Measurements from ENCODE around the gene RBM47.
A peak's percentile ranks its signal among the peaks of the same experiment; 100 is the strongest.

Gene RBM47

DNA sequence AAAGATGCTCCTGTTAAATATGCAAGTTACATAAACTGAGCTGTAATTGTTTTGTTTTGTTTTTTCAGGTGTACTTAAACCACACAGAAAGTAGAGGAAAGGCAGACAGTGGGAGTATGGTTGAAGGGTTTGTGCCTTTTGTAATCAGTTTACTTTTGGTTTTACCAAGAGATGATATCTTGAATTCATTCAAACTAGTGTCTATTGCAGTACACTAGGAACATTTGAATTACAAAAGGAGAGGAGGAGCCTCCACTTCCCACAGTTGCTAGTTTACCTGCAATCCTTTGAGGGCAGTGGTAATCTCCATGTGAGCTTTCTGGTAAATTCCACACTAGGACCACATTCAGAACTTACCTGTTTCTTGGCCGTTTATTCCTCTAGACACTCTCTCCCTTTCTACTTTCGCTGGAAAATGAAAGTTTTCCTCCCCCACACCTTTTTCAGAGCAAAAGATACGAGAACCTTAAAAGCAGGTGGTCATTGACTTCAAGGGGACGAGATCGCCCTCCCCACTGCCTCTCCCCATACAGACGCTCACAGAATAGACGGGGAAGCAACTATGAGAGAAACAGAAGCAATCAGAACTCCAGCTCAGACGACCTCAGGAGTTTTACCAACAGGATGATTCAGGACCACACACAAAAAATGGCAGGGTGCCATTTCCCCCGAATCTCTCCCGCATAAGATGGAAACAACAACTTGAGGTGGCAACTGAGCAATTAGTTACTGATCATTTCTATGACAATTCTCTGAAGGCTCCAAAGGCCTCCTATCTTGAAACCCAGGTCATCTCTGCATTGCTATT is 3.3 kb downstream of the RBM47 start:
- peak; percentile 40 for DNase-seq (ENCODE audit: low read depth, low spot score)

DNA sequence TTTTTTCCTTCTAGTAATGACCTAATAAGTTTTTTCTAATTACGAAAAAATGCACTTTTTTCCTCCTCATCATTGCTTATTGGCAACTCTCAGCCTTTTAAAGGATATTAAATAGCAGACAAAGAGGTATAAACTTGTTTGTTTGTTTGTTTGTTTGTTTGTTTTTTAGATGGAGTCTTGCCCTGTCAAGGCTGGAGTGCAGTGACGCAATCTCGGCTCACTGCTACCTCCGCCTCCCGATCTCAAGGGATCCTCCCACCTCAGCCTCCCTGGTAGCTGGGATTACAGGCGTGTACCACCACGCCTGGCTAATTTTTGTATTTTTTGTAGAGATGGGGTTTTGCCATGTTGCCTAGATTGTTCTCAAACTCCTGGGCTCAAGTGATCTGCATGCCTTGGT is 6.0 kb downstream of the RBM47 start:
- DNase-seq (ENCODE audit: low read depth, low spot score), result no peak

DNA sequence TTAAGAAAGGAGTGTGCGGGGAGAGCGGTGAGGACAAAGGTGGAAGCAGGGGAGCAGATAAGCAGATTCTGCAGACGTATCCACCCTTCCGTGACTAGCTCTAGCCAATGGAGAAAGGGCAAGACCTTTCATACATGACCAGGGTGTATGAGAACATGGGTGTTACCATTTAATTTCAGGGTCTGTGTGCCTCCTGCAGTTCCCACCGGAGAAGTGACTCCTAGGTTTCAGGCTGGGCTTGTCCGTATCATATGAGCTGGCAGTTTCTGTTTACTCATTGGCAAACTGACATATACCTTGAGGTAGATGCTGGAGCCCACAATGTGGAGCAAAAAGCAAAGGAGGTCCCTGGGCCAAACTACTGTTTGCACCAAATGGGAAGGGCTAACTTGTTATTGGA is 6.8 kb downstream of the RBM47 start:
- DNase-seq (ENCODE audit: low read depth, low spot score), result no peak

DNA sequence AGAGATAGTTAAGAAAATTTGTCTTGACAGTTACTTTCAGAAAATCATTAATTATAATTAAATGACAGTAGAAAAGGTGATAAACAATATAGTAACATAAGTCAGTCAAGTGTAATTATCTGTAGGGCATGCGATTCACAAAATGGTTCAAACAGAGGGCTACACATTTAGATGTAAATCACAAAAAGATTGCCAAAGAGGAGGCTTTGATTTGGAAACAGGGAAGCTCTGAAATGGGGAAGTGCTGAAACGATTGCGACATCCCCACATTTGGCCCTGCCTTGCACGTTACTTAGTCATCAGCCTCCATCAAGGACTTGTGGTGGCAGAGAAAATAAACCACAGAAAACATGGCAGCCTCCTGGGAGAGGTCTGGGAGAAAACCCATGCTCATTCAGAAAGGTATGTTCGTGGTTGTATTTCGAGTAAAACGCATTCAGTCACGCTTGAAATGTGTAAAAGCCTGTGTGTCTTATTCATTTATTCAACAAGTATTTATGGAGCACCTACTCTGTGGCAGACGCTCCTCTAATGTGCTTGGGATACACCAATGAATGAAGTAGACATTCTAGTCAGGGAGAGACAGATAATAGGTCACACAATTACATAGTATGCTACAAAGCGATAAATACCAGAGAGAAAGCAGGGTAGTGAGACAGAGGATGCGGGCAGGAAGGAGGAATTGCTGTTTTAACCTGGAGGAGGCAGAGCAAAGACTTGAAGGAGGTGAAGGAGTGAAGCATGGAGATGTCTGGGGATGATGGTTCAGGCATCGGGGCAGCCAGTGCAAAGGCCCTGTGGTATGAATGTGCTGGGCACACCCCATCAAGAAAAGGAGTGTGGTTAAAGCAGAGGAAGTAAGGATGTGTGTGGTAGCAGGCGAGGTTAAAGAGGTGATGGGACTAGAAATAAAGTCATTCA is 7.8 kb downstream of the RBM47 start:
- peak; percentile 70 for DNase-seq (ENCODE audit: low read depth, low spot score)

DNA sequence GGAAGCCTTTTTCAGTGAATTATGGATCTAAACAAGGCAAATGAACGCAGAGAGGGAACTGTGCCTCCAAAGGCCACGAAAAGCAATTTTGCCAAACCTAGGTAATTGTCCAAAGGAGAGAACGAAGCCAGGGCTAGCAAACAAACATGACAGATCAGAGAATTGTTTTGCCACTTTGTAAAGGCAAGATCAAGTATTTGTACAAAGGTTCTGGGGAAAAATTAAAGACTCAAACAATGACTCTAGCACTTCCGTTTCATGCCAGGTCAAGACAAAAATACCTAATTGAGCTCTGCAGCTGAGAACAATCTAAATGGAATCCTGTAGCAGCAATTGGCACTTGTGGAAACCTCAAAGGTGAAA is 8.5 kb downstream of the RBM47 start:
- DNase-seq (ENCODE audit: low read depth, low spot score), result no peak

DNA sequence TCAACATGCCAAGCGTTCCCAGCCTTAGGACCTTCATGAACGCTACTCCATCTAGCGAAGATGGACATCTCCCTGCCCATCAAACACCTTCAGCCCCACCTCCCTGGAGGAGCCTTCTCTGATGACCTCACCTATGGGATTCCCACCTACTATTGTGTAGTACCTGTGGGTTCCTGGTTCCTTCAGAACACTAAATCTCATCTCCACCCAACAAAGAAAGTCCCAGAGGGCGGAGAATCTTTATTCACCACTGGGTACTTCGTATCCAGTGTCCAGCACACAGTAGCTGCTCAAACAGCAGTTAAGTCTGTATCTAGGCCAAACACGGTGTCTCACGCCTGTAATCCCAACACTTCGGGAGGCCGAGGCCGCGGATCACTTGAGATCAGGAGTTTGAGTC is 10.1 kb downstream of the RBM47 start:
- no peak for DNase-seq (ENCODE audit: low read depth, low spot score)

DNA sequence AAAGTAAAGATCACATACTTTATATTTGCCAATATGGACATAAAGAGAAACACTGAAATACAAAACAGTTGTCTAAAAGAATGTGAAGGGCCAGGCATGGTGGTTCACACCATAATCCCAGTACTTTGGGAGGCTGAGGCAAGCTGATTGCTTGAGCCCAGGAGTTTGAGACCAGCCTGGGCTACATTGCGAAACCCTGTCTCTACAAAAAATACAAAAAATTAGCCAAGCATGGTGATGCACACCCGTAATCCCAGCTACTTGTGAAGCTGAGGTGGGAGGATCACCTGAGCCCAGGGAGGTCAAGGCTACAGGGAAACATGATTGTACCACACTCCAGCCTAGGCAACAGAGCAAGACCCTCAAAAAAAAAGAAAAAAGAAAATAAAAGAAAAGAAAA is 11.8 kb downstream of the RBM47 start:
- DNase-seq (ENCODE audit: low read depth, low spot score), result no peak

DNA sequence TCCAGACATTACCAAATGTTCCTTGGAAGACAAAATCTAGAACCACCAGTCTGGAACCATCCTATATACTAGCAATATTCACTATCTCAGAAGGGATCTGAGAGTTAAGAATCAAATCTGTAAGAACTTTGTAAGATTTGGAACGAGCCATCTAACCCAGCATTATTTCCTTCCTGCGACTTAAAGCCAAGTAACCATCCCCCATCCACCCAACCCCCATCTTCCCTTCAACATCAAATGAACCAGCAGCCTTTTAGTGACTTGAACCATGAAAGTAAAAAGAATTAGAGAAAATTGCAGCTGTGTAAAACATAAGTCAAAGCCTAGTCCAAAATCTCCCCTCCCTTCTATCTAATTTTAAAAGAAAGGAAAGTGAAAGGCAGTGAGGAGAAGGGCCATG is 15.6 kb downstream of the RBM47 start:
- no peak for DNase-seq (ENCODE audit: low read depth, low spot score)

DNA sequence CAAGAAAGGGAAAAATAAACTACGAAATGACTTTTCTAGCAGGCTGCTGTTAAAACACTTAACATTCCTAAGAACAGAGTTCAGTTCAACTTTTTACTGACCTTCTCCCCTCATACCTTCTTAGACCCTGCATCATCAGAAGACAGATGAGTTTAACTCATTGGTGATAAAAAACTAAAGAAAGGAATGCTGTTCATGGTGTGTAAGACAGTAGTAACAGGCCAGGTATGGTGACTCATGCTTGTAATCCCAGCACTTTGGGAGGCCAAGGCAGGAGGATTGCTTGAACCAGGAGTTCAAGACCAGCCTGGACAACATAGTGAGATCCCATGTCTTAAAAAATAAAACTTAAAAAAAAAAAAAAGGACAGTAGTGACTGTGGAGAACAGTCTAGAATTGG is 16.2 kb downstream of the RBM47 start:
- no peak for DNase-seq (ENCODE audit: low read depth, low spot score)

DNA sequence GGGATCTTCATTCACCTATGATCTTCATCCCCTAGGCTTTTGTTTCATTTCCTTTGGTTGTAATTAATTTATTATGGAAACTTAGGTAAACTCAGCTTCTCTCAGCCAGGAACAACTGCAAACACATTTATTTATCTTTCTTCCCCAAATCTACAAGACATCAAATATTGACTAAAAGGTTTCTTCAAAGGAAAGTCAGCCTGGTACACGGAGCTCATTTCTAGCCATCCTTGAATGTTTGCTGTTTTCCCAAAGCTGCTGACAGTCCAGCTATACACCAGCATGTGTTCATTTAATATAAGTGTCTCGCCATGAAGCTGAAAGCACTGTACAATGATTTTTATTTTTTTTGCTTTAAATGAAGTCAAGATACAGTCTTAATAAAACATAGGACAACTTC is 16.8 kb downstream of the RBM47 start:
- DNase-seq (ENCODE audit: low read depth, low spot score), result no peak

DNA sequence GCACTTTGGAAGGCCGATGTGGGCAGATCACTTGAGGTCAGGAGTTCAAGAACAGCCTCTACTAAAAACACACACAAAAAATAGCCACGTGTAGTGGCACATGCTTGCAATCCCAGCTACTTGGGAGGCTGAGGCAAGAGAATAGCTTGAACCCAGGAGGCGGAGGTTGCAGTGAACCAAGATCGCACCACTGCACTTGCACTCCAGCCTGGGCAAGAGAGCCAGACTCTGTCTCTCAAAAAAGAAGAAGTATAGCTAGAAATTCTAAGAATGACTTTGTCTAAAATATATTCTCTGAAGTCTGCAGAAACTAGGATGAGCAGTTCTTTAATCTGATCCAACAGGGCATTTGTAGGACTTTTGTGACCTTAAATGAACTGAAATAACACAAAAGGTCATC is 17.4 kb downstream of the RBM47 start:
- no peak for DNase-seq (ENCODE audit: low read depth, low spot score)

DNA sequence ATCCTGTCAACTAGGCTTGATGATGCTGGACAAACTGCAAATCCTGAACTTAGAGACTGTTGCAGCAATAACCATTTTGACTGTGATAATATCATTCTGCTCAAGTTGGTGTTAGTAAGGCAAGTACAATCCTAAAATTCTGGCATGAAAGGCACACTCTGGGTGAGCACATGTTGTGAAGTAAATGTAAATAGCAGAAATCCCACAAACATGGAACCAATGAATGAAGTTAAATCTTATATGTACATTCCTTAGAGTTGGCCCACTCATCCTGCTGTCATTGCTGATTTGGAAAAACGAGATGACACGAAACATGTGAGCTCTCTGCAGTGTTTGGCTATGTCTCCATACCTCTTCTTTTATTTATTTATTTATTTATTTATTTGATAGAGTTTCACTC is 21.0 kb downstream of the RBM47 start:
- no peak for DNase-seq (ENCODE audit: low read depth, low spot score)

DNA sequence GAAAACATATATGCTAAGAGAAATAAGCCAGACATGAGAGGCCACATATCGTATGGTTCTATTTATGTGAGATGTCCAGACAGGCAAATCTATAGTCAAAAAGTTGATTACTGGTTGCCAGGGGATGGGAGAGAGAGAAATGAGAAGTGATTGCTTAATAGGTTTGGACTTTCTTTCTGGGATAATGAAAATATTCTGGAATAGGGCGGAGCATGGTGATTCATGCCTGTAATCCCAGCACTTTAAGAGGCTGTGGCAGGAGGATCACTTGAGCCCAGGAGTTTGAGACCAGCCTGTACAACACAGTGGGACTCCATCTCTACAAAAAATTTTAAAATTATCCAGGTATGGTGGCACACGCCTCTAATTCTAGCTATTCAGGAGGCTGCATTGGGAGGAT is 22.4 kb downstream of the RBM47 start:
- no peak for DNase-seq (ENCODE audit: low read depth, low spot score)

DNA sequence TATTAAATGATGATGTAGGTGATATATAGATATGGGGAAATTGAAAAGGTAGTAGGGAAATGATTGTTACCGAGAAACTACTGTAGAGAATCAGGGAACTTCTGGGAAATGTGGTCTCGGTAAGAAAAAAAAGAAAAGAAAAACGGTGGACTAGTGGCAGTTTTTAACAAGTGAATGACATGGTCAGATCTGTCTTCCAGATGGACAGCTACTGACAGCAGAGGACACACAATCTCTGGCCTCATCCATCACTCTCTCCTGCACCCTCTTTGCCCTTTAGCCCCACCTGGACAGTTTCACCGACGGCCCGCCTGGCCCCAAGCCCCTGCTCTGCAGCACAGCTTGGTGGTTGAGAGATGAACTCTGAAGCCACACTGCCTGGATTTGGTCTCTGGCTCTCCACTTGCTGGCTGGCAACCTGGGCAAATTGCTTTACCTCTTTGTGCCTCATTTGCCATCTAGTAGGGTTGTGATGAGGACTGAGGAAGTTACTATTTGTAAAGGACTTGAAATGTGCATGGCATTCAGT is 23.4 kb downstream of the RBM47 start:
- DNase-seq (ENCODE audit: low read depth, low spot score), result peak; percentile 80

DNA sequence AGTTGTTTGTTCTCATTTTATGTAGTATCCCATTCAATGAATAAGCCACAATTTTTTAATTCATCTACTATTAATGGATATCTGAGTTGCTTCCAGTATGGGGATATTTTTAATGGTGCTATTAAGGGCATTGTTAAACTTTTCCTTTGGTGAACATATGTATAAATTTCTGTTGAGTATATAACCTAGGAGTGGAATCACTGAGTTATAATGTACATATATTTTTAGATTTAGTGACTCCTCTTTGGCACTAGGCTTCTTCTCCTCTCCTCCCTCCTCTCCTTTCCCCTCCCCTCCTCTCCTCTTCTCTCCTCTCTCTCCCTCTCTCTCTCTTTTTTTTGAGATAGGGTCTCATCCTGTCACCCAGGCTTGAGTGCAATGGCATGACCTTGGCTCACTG is 26.4 kb downstream of the RBM47 start:
- no peak for DNase-seq (ENCODE audit: low read depth, low spot score)

DNA sequence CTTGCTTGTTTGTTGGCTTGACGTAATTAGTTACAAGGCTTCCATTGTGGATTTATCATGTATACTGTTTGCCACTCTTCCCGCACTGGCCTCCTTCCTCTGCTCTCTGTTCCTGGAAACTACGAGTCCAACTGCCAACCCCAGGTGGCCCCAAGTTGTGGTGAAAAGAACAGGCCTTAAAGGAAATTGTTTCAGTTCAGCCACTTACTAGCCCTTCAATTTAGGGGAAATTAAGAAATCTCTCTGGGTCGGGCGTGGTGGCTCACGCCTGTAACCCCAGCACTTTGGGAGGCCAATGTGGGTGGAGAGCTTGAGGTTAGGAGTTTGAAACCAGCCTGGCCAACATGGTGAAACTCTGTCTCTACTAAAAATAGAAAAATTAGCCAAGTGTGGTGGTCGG is 28.0 kb downstream of the RBM47 start:
- DNase-seq (ENCODE audit: low read depth, low spot score), result no peak

DNA sequence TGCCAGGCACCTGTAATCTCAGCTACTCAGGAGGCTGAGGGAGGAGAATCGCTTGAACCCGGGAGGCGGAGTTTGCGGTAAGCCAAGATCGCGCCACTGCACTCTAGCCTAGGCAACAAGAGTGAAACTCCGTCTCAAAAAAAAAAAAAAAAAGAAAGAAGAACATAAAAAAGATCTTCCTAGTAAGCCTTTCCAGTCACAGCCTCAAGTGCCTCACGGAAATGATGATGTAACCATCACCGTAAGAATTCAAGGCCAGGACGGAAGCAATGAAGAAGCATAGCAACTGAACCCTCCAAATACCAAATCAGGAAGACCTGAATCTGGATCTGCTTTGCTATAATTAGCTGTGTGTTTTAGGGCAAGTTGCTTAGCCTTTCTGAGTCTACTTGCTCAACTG is 28.8 kb downstream of the RBM47 start:
- DNase-seq (ENCODE audit: low read depth, low spot score), result no peak

DNA sequence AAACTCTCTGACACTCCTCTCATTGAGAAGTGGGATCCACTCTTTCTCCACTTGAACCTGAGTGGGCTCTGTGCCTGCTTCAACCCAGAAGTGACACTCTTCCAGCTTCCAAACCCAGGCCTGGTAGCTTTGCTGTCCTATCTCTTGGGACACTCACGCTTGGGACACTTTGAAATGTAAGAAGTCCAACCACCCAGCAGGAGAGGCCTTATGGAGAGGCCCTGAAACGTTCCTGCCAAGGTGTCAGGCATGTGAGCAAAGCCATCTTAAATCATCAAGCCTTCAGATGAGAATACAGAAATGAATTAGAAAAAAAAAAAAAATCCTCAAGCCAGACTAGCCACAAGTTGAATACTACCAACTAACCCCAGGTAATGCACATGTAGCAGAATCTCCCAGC is 30.2 kb downstream of the RBM47 start:
- no peak for DNase-seq (ENCODE audit: low read depth, low spot score)

DNA sequence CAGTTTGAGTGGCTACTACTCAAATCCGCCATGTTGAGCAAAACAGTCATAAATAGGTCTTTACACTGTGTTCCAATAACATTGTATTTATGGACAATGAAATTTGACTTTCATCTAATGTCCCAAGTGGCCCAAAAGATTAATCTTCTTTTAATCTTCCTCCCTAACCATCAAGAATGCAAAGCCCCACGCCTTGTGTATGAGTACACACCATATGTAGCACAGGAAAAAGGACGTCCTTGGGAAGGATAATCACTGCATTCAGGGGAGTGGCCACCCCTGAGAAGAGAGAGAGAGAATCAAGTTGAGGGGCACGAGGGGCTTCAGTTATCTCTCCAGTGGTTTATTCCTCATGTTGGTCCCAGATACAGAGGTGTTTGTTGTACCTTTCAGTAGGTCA is 33.1 kb downstream of the RBM47 start:
- no peak for DNase-seq (ENCODE audit: low read depth, low spot score)

DNA sequence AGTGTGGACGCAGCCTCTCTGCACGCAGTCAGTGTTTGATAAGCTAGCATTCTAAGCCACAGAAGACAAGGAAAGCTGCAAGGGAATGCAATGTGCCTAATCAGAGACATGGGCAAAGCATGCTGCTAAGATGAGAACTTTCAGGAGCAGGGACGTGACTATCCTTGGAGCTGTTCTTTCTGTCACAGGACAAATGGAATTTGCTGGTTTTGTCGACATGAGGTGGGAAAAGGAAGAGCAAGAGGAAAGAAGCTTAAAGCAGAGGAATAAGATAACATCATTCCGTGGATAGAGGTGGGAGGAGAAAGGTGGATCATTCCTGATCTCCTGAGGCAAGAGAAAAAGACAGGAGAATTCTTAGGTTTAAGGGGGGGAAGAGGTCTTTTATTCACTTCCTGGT is 33.7 kb downstream of the RBM47 start:
- DNase-seq (ENCODE audit: low read depth, low spot score), result no peak

DNA sequence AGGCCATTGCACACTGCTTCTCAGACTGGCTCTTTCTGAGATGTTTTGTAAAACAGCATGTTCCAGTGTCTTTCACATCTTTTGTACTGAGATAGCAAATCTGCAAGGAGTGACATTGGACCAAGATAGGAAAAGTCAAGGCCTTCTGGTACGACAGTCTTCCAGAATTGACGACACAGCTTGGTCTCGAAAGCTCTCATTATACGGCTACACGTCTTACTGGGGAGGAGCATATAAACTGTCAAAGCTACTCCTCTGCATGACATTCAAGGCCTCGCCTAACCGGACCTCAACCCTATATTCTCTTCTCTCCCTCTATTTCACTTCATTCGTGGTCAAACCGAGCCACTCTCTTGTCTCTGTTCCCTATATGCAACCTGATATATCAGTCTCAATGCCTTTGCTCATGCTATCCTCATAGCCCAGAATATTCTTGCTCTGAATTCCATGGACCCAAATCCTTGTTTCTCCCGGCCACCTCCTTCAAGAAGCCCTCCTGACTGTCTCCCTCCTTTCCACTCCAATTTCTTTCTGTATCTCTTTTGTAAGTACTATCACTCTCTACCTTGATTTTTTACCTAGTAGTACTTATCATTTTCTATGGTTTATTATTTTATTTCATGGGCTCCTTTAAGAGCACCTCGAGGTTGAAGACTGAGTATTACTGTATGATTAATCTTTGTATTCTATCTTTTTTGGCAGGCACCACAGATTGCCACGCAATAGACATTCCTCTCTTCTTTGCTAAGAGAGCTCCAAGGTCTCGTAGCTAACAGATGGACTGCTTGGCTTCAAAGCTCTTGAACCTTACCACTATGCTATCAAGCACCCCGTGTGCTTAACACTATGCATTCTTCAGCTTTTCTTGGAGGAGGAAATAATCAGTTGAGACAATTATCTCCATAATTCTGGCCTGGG is 35.1 kb downstream of the RBM47 start:
- DNase-seq (ENCODE audit: low read depth, low spot score), result no peak

DNA sequence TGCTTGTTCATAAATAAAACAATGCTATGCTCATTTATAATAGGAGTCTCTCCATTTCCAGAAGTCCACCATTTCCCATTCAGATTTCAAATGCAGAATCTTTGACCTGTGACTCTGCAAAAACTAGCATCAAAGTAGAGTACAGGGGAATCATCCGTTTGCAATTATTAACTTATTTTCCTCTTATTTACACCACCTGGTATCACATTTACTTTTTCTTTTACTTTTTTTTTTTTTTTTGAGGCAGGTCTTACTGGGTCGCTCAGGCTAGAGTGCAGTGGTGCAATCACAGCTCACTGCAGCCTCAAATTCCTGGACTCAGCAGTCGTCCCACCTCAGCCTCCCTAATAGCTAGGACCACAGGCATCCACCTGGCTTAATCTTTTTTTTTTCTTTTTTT is 37.6 kb downstream of the RBM47 start:
- no peak for DNase-seq (ENCODE audit: low read depth, low spot score)
